Measurements from ENCODE around the gene PPP1R9A.

Gene PPP1R9A

DNA sequence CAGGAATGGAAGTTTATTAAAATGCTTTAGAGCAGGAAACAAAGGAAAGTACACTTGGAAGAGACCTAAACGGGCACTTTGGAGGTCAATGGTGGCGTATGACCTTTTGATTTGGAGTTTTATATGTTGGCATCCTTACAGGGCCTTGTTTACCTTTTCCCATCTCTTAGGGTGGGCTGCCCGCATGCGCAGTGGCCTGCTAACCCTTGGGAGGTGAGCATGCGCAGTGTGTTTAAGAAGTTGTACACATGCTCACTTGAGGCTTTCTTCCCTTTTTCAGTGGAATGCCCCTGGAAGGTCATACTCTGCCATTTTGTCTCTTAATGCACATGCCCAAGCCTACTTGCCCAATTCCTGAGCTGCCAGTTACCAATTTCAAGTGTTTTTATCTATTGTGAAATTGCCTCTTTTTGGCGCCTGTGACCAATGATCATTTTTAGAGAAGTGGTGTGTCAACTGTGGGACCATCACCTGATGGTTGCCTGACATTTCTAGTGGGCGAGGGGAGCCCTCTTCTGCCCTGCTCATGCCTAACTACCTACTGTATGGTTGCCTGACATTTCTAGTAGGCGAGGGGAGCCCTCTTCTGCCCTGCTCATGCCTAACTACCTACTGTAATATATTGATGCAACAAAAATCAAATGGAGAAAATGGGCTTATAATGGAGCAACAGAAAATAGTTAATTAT, 138.0 kb downstream of the PPP1R9A start:
- no peak for DNase-seq

DNA sequence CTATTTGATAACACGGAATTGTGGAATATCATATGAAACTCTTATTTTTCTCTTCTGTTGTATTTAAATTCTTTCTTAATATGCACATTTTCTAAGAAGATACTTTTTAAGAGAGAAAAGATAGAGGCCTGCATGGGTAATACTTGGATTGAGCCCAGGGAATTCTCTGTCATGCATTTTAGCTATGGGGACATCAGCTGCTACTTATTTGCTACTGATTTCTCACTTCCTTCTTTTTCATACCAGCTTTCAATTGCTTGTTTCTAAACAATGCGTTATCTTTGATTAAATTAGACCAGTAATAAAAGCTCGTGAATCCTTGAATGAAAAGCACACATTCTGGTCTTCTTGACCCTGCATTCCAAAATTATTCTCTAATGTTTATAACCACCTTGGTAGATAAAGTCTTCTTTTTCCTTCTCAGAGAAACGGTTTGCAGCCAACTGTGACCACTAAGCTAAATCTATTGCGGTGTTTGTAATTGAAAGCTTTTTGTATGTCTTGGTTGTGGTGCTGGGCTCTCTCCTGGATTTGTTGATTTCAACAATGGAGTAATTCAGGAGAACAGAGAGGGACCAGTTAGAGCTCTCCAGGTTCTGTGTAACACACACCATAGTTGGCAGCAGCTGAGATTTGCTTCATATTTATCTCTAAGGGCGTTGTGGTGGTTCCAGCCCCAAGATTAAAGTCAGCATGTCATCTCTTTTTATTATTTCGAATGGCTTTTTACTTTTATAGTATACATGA, 139.3 kb downstream of the PPP1R9A start:
- DNase-seq, result no peak

- DNase-seq, result no peak
Observed at GRCh38 chr7:95047291-95047690, 139.9 kb downstream of the PPP1R9A start.

DNA sequence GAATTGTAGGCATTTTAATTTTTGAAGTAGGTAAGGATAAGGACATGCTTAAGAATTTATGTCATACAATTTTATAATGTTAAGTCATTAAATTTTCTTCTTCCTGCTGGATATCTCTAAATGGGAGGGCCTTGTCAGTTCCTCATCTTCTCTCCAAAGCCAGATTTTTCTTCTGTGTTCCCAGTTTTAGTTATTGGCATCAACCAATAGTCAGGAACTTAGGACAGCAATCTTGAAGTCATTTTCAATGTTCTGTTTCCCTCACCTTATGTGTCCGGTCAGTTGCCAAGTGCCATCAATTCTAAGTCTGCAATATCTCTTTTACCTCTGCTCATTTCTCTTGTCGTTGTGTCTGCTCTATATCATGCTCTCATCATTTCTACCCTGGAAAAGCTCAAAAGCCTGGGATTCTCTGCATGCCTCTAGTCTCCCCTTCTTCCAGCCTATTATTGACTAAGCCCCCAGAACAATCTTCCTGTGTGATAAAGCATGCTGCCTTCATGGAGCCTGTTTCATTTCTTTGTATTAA, 145.2 kb downstream of the PPP1R9A start:
- no peak for DNase-seq

GRCh38 chr7:95054386-95054785, 147.0 kb downstream of the PPP1R9A start:
- no peak for DNase-seq

DNA sequence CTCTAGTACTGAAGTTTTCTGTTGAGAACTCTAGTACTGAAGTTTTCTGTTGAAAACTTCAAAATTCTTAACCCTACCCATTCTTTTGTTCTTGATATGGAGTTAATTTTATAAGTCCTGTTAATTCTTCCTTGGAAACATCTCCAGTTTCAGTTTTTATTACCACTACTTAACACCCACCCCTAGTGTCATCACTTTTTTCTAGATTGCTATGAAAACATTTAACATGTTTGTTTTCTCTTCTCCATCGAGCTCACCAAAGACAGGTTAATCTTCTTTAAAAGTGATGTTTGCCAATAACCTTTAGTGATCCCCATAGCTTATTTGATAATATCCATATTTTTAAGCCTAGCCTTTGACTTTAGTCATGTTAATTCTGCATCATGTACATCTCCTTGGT, 147.9 kb downstream of the PPP1R9A start:
- no peak for DNase-seq

DNA sequence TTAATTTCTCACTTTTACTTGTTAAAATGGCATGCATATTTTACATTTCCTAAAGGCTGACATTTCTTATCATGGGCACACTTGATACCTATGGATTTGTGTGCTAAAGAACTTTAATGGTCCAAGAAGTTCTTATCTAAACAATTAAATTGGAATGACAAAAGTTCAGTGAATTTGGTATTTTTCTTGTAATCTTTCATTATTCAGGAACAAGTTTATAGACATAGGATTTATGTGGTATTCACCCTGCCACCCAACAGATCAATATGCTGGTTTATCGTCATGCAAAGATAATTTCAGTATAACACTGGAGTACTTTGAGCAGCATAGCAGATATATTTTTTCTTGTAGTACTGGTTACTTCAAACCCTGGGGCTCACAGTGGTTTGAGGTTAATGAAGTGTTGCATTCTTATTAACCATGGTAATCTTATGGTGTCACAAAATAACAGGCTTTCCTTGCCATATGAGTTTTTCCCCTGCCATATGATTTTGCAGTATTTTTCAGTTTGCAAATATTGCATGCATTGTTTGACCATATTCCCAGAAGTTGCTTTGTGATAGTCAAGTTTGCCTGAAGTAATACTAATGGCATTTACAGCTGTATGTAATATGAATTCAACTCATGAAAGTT, 148.8 kb downstream of the PPP1R9A start:
- DNase-seq, result no peak

DNA sequence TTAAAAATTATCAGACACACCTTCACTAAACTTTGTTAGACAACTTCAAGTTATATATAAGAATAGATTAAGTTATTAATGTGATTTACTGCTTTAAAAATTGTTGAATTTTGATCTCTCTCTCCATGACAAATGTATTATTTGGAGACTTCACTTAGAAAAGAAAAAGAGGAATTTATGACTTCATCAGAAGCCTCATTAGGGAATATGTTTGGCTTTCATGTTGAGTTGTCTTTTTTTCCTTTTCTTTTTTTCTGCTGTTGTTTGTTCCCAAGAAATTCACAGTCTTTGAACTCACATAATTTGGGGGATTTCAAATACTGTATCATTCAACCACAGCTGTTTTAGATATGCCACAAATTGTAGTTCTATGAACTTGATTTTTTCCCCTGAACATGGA, 149.5 kb downstream of the PPP1R9A start:
- DNase-seq, result no peak

DNA sequence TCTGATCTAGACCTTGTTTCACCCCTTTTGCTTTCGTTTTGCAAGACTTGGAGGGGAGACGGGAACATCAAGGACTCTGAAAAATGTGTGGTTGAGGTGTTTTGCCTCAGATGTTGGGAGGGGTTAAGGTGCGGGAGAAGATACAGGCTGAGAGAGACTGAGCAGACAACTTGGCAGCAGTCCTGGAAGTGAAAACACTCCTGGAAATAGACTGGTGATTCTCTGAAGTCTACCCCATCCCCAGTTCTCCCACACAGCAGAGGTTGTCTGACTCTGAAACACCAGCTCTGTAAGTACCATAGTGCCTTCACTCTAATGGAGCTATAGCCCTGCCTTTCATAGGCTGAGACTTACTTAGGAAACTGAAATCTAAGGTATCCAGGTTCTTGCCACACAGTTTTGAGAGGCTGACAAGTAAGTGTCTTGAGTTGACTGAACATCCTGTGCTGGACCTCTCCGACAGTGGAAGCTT, 152.5 kb downstream of the PPP1R9A start:
- DNase-seq, result no peak

DNA sequence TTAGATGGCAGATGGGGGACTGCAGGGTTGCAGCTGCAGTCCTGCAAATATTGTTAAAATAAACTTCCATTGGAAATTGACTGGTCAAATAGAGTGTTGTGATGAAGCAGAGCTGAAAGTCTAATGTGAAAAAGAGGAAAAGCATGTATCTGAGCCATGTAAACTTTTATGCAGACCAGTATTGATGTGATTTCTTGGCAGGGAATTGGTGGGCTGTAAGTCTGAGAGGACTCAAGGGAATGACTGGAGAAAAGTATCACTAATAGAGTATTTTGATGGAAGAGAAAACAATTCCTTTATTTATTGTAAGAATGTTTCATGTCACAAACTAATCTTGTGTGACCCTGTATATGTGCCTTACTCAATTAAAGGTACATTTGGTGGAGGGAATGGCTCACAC, 155.5 kb downstream of the PPP1R9A start:
- DNase-seq, result no peak

- no peak for DNase-seq
Observed at GRCh38 chr7:95066737-95067530, 159.5 kb downstream of the PPP1R9A start.

- no peak for DNase-seq
Observed at GRCh38 chr7:95088536-95089215, 181.3 kb downstream of the PPP1R9A start.

DNA sequence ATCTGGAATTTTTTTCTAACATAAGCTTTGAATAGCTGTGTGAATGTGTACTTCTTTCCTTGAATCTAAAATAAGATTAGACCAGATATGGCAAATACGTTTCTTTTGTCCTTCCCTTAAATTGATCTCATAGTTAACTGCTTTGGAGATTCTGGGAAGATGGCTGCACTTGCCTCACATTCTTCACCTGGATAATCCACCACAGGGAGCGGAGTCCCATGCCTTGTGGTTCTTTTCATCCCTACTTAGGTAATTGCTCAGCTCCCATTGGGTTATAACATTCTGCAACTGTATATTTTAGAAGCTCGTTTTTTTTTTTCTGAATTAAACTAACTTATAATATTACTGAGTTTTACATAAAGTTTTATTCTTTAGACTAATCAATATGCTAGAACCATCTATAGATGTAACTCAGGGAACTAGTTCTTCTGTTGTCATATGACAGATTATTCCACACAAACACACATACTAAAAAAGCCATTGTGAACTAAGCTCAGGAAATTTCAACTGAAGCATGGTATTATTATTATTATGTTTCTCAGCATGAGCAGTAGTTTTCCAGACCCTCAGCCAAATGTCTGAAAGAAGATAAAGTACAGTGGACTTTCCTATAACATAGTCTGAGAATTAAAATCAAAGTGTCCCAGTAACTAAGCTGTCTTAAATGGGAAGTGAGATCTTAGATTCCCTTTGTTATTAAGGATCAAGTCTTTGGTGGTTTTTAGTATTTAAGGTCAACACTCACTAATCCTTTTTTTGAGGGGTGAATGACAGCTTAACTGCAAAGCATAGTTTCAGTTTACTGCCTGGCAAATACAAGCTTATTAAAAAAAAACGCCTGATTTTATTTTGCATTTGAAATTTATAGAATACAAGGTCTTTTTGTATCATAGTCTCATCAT, 182.3 kb downstream of the PPP1R9A start:
- no peak for DNase-seq

DNA sequence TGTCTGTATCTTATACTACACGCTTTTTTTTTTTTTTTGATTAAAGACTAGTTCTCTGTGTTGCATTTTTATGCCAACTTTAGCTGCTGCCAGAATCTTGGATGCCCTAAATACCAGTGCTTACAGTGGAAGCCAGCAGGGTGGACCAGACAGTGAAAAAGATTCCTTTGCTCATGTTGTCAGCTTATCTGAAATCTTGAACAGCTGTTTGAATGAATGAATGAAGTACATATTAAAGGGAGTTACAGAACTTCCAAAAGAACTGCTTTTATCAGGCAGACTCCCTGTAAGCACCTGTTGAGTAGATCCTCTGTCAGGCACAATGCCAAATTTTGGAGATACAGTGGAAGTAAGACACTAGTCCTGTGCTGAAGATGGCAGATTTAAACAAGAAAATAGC, 184.9 kb downstream of the PPP1R9A start:
- DNase-seq, result no peak

DNA sequence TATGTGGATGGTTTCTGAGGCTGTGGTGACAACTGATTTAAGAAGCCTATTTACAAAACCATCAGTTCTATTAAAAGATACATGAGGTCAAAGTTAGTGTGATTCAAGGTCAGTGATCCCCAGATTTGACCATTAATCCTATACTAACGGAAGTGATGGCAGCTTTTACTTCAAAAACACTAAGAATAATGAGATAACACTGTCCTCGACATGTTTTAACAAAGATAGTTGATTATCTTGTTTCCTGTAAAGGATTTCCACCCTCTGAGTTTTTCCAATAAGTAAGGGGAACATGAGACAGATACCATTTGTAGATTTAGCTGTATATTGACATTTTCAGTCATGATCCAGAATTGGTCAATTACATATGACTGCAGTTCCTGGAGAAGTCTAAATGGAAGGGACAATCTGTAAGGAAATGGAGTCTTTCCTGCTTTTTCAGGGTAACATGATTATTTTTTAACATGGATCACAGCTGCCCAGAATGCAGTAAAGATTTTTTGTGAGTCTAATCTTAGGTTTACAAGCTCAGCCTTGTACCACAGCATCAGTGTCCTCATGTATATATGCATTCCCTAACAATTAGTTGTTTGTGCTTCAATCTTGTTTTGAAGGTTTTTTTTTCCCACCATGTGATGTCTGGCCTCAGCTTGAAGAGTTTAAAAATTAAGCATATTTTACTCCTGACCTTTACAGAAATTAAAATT, 188.0 kb downstream of the PPP1R9A start:
- no peak for DNase-seq

- no peak for DNase-seq
Observed at GRCh38 chr7:95095966-95096540, 188.7 kb downstream of the PPP1R9A start.

DNA sequence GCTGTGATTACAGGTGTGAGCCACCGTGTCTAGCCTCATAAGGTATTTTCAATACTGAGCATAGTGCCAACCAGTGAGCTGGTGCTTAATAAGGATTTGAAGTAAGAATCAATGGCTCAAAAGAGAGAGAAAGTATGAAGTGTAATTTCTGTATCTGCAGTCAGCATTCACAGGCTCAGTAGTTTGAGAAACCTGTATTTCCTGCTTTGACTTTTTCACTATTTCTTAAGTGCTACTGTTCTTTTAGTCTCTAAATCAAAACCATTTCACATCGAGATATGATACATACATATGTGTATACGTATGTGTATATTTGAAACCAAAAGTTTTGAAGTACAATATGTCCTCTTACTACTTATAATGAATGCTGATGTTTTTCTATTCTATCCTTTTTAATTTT, 189.9 kb downstream of the PPP1R9A start:
- no peak for DNase-seq

GRCh38 chr7:95097851-95098250, 190.5 kb downstream of the PPP1R9A start:
- no peak for DNase-seq

DNA sequence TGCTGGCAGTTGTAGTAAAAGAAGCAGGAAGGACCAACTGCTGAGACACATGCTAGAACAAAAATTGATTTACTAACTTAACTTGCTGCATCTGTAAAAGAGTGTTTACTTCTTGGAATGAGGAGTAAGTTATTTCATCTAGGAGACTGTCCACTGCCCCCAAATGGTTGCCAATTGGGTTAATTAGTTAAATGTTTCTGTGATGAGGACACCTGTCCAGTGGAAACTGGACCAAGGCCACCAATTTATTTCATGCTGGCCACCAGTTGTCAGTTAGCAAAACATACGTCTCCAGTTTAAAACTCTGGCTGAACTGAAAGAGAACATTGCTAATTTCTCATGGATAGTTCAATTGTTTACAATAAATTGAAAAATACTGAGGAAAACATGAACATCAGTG, 191.7 kb downstream of the PPP1R9A start:
- no peak for DNase-seq

DNA sequence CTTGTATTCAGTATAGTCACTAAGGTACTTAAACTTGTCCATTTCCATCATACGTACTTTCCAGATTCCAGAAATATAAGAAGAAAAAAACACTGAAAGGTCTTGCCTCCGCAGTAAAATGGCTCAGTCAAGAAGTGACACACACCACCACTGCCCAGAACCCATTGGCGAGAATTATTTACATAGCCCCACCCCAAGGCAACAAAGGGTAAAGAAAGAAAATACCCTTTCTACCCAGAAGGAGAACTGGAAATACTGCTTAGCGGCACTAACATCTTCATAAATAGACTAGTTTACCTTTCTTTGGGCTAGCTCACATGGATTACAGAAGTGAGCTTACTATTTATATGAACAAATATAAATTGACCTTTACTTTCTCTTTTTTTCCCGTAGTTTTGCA, 194.0 kb downstream of the PPP1R9A start:
- no peak for DNase-seq

All from KG1 (cell line).